WTC11 (cell line): ENCODE measurements around the gene C1orf167.

Experiments
- CREM ChIP-seq: sonication (generic); formaldehyde crosslinking; IDR thresholded peaks from 2 replicates; pipeline ENCODE4 v1.8.1; 2022; ENCODE audit warnings: mild to moderate bottlenecking, missing genetic modification reagents, moderate library complexity
- MXD4 ChIP-seq: fragments of 250-450 bp; sonication (Bioruptor Pico); IDR thresholded peaks from 2 replicates; pipeline ENCODE4 v1.8.0; 2021; ENCODE audit warnings: mild to moderate bottlenecking, moderate library complexity, borderline replicate concordance
- SMAD3 ChIP-seq: sonication (generic); formaldehyde crosslinking; IDR thresholded peaks from 2 replicates; pipeline ENCODE4 v1.8.0; 2022; ENCODE audit warnings: missing genetic modification reagents, mild to moderate bottlenecking, borderline replicate concordance
- ZNF416 ChIP-seq: fragments of 250-450 bp; sonication (Bioruptor Pico); IDR thresholded peaks from 2 replicates; pipeline ENCODE4 v1.9.0; 2021; ENCODE audit warnings: mild to moderate bottlenecking, inconsistent platforms
- TF ChIP-seq, protein P1 (sequence below): fragments of 200-600 bp; IDR thresholded peaks from 2 replicates; pipeline ENCODE4 v1.8.0; 2022; ENCODE audit warnings: antibody characterized with exemption

DNA sequence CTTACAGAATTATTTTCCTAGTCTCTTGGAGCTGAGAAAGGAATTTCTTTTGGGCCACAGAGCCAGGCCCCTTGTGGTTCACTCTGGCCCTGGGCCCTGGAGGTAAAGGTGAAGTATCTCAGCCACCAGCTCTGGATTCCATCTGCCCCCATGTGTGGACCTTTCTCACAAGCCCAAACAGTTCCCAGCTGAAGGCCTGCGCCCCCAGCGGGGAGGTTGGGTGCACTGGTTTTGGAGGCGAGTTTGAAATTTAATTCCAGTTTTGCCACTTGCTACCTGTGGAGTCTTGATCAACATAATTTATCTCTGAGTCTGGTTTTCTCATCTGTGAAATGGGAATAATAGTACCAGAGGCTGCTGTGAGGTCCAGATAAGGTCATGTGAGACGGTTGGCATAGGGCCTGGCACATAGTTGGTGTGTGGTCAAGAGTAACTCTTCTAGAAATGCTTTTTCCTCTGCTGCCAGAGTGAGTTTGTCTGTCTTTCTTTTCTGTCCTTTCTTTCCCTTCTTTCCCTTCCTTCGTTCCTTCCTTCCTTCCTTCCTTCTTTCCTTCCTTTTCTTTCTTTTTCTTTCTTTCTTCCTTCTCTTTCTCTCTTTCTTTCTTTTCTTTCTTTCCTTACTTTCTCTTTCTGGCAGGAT lies 20.0 kb upstream of the C1orf167 start:
- TF ChIP-seq, protein P1, sequence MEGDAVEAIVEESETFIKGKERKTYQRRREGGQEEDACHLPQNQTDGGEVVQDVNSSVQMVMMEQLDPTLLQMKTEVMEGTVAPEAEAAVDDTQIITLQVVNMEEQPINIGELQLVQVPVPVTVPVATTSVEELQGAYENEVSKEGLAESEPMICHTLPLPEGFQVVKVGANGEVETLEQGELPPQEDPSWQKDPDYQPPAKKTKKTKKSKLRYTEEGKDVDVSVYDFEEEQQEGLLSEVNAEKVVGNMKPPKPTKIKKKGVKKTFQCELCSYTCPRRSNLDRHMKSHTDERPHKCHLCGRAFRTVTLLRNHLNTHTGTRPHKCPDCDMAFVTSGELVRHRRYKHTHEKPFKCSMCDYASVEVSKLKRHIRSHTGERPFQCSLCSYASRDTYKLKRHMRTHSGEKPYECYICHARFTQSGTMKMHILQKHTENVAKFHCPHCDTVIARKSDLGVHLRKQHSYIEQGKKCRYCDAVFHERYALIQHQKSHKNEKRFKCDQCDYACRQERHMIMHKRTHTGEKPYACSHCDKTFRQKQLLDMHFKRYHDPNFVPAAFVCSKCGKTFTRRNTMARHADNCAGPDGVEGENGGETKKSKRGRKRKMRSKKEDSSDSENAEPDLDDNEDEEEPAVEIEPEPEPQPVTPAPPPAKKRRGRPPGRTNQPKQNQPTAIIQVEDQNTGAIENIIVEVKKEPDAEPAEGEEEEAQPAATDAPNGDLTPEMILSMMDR: no peak
- no peak for TF ChIP-seq ZNF416 (CRISPR knock-in tag)
- no peak for TF ChIP-seq CREM
- no peak for TF ChIP-seq MXD4 (CRISPR knock-in tag)
- TF ChIP-seq SMAD3: no peak
